Activated gamma-delta T cell (primary cell): Measurements from ENCODE around the gene RUBCN.
A peak's percentile ranks its signal among the peaks of the same experiment; 100 is the strongest.

ENCODE experiments used
- DNase-seq: peaks from one replicate; lab custom pipeline; 2025; lab: John Stamatoyannopoulos, UW
- total RNA-seq, 2 donors: gene quantifications; one replicate each; lab custom pipeline; 2026; lab: John Stamatoyannopoulos, UW

The RUBCN gene
- 109 to 117 reads per million in 2 donors for total RNA-seq

DNA sequence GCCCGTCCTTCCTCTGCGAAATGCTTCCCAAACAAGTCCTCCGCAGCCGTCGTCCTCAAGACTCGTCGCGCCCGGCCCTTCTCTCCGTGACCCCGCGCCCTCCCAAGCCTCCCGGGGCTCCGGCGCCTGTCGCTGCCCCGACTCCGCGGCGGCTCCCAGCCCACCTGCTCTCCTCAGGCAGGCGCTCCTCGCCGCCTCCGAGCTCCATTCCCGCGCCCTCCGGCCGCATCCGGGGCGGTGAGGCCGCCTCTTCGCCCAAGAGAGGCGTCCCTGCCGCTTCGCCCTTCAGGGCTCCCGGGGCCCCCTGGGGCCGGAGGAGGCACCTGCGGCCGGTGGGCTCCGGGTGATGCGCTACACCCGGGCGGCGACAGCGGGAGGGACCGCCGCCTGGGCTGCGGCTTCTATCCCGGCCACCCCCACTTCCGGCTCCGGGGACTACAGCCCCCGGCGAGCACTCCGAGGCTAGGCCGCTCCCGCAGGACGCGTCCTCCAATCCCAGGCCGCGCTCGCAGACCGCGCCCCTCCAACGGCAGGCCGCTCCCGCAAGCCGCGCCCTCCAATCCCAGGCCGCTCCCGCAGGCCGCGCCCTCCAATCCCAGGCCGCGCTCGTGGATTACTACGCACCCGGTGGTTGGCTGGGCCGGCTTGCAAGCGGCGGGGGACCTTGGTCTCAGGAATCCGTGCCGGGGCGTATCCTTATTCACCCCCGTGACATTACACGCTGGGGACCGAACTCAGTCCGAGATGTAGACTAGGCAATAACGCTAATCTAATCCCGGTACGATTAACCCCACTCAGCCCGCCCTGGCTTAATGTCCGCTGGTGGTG, at the start of gene RUBCN:
RUBCN (minus strand) TSS at position 414 of the 828 bp plus-strand sequence; CDS start at position 229, 185 bp downstream.
- peak; percentile 96 for DNase-seq

DNA sequence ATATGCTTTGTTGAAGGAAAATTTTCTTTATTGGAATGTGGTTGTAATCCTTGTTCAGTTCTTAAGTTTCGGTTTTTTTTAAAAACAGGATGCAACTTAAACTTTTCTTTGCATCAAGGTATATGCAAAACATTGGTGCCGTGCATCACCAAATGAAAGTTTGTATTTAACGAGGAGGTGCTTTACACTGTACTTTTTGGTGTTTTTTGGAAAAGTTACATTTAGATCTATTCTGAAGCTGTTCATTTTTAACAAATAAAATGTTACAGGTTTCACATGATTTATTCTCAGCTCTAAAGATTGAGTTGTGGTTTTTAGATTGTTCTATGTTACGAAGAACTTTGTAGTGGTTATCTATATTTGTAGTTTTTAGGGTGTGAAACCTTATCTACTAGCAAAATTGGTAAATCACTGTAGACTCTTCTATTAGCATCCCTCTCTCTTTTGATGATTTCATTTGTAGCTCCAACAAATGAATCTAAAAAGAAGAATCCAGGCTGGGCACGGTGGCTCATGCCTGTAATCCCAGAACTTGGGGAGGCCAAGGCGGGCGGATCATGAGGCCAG, 47.4 kb upstream of the RUBCN start:
- no peak for DNase-seq

DNA sequence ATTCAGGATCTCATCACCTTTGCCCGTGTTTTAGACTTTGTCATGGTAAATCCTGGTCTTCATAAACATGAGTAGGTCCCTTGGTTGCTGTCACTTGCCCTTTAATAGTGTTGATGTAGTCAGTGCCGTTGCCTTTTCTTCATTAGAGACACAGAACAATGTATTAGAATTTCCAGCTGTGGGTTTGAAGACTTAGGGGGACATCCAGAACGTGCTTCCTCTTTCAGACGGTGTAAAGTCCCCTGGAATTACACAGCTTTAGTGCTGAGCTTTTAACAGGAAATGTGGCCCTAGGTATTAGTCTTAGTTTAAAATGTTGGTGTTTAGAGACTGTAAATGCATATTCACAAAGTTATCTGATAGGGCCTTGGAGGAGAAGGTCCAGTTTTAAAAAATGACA, 45.5 kb upstream of the RUBCN start:
- DNase-seq, result no peak

GRCh38 chr3:197775317-197775716, 38.6 kb upstream of the RUBCN start:
- no peak for DNase-seq

GRCh38 chr3:197761784-197762183, 25.1 kb upstream of the RUBCN start:
- no peak for DNase-seq

DNA sequence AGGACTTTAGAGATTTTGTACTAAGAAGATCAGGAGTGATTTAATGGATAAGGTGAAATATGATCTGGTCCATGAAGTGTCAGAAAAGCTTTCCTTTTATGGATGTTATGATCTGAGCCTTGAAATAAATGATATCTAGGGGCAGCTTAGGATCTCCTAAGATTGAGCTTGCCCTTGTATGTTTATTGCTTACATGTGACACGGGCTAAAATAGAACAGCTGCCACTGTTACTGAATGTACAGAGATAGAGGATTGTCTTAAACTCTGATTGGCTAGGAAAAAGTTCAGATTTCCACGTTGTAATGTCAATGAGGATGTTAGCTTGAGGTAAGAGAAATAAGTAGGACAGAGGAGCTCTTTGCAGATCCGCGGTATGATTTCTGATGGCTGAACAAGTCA, 21.8 kb upstream of the RUBCN start:
- DNase-seq, result no peak

DNA sequence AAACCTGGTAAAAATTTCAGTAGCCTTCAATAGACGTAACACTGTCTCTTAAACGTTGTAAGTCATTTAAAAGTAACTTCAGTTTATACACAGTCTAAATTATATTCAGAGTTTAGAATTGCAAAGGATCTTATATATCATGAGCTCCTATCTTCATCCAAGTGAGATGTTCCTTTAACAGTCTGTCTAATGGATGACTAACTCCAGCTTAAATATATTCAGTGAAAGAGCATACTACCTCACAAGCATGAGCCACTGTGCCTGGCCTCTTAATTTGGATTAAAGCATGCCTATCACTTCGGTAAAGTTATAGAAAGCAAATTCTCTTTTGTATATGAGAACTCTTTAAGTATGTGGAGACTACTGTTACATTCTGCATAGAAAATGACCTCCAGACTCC, 20.0 kb upstream of the RUBCN start:
- no peak for DNase-seq

DNA sequence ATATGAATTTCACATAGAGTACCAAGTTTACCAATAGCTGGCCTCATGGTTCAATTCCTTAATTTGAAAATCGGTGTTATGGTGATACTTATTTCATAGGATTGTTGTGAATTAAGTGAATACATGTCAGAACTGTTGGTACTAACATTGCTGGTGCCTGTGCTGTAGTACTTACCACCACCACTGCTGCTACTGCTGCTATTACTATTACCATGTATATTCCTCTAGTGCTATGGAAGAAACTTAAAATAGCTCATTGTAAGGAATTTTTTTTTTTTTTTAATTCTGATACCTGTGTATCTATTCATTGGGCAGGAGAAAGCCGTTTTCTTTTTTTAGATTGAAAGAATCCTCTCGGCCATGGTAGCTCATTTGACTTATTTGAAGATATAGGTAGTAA, 16.6 kb upstream of the RUBCN start:
- DNase-seq, result no peak

GRCh38 chr3:197752107-197752506, 15.4 kb upstream of the RUBCN start:
- no peak for DNase-seq

- DNase-seq, result no peak
Measured at GRCh38 chr3:197750858-197751737, 14.4 kb upstream of the RUBCN start.

- peak; percentile 34 for DNase-seq
Measured at GRCh38 chr3:197750396-197750831, 13.7 kb upstream of the RUBCN start.

DNA sequence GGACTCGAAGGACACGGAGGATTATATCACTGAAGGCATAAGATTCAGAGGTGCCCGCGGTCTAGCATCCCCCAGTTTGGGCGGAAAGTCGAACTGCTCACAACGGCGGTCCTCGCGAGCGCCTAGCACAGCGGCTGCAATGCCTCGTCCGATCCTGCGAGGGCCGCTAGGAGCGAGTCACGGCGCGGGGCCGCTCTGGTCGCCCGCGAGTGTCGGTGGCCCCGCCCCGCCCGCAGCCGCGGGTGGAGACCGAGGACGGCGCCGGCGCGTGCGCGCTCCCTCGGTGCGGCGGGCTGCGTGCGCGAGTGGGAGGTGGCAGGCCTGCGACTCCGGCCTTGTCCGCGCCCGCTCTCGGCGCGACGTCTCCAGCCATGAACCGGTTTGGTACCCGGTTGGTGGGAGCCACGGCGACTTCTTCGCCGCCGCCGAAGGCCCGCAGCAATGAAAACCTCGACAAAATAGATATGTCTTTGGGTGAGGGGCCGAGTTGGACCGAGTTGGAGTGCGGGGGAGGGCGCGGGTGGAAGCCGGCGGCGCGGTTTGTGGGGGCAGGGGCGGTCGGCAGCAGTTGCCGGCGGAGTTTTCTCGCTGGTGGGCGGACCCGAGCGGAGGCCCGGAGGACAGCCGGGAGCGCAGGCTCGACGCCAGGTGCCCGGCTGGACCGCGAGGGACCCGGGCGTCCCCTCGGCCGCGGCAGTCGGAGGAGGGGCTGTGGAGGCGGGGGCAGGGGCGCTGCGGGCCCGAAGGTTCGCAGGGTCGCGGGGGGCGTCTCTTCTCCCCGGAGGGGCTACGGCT, 13.1 kb upstream of the RUBCN start, which contains the start of gene FYTTD1:
FYTTD1 (plus strand) TSS at position 283 of the 795 bp plus-strand sequence; CDS start at position 372, 89 bp downstream.
- peak; percentile 83 for DNase-seq

DNA sequence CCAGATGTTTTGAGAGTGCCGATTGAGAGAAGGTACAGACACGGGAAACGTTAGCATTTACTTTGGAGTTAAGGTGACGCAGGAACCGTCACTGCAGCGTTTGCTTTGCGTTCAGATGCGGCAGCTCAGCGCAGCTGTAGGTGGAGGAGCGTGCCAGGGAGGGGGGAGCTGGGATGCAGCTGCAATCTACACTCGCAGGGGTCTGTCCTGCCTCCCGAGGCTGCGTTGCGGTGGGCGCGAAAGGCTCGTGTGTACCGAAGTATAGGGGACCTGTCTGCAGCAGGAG, 12.6 kb upstream of the RUBCN start:
- no peak for DNase-seq

DNA sequence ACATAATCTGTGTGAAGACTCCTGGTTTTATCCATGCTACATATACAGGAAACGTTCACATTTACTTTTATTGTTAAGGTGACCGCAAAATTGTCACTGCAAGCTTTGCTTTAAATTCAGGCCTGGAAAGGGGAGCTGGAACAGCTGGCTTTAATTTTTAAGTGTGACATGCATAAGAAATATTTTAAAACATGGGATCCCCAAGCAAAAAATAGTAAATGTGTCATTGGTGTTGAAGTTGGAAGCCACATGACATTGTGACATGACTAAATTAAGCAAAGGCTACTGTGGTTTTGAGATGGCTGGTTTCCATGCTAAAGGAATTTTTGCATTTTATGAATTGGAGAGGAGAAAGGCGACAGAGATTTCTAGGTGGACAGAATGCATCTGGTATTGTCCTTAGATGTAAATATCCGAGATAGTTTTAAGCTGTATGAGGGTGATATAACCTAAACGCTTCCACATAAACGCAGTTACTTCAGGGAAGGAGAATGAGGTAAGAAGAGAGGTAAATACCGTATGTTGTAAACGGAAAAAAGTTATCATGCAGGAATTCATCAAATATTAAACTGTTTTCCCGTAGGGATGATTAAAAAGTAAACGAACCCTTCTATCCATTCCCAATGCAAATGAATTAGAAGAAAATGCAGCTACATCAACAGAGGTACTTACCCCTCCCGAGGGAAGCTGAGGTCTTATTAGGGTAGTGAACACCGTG, 12.1 kb upstream of the RUBCN start:
- DNase-seq, result no peak

DNA sequence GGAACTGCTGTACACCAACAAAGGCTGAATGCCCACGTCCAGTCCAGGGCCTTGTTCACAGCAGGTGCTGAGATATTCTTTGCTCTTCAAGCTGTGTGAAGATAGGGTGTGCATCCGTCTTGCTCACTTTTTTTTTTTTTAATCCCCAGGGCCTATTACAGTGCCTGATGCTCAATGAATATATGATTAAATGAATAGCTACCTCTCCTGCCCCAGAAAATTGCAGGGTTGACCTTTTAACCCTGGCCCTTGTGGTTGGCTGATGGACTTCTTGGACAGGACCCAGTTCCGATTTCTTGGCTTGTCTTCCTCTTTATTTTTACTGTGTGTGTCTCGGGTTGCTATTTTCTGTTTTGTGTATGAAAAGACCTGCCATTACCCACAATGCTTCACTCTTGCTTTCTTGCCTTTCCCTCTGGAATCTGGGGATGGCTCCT, 10.1 kb upstream of the RUBCN start:
- DNase-seq, result no peak

- DNase-seq, result no peak
Measured at GRCh38 chr3:197746209-197746608, 9.5 kb upstream of the RUBCN start.

- no peak for DNase-seq
Measured at GRCh38 chr3:197742787-197743186, 6.1 kb upstream of the RUBCN start.

DNA sequence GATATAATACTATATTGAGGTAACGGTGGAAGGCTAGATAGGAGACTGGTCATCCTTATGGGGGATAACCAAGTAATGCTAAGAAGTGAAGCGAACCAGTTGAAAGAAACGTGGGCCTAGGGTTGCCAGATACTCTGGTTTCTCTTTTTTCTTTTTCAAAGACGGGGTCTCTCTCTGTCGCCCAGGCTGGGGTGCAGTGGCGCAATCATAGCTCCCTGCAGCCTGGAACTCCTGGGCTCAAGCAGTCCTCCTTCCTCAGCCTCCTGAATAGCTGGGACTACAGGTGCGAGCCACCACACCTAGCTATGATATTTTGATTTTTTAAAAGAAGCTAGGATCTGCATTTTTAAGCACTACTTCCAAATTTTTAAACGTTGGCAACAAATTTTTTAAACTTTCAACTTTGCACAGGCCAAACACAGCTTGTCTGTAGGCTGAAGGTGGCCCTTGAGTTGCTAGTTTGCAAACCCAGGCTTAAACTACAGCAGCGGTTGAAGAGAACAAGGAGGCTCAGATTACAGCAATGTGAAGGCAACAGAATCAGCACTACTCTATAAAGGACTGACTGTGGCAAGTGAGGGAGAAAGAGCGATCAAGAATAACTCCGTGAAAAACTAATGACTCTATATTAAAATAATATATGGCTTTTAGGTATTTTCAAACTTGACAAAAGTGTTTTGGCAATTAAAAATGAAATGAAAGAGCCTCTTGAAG, 1.2 kb upstream of the RUBCN start:
- no peak for DNase-seq

DNA sequence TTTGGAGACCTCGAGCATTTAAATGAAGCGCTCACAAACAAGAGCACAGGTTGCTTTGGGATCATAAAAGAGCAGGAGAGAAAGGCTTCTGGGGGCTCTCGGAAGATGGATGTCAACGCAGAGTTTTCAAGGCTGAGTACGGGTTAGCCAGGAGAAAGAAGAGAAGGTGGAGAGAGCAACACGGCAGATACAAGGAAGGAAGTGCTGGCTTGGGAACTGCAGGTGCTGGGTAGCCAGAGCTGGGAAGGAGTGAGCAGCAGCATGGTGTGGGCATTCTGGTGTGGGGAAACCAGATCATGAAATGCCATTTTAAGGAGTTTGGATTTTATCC, 580 bp upstream of the RUBCN start:
- no peak for DNase-seq

GRCh38 chr3:197736010-197736490, 654 bp downstream of the RUBCN start:
- DNase-seq, result no peak
